K562 (cell line): ENCODE data around the gene MTERF2. TPM values are rescaled to one million over a fixed set of nuclear protein-coding genes. Genes with fewer than 3 reads are reported as not detected.

ENCODE experiments used
- ARNT ChIP-seq, 2 experiments: fragments of 450-650 bp; IDR thresholded peaks; 2 replicates each; pipeline ENCODE4 v1.6.1; 2016; ENCODE audit warnings: mild to moderate bottlenecking in 1 of 2
- ATF1 ChIP-seq, 2 experiments: fragments of 450-650 bp in 1 of 2; IDR thresholded peaks; 2 replicates each; pipeline ENCODE4 v1.6.1; 2016; ENCODE audit warnings: missing compliant biosample characterization in 1 of 2, missing genetic modification characterization in 1 of 2
- ETS2 ChIP-seq: IDR thresholded peaks from 2 replicates; pipeline ENCODE4 v1.6.1; 2016; ENCODE audit warnings: borderline replicate concordance, missing genetic modification characterization, mild to moderate bottlenecking, moderate library complexity, missing compliant biosample characterization; ENCODE audit not compliant: poor library complexity, severe bottlenecking
- GABPA ChIP-seq: fragments of 200-800 bp; sonication (Bioruptor generic); conservative IDR thresholded peaks from 2 replicates; pipeline ENCODE4 v1.6.1; 2016; ENCODE audit warnings: low read depth, missing genetic modification characterization, missing compliant biosample characterization
- MXI1 ChIP-seq: IDR thresholded peaks from 2 replicates; pipeline ENCODE4 v1.6.1; 2011; ENCODE audit warnings: low read depth, mild to moderate bottlenecking, improper control_type of control experiment, low read length
- NR1H2 ChIP-seq: sonication (generic); formaldehyde crosslinking; IDR thresholded peaks from 2 replicates; pipeline ENCODE4 v1.4.0; 2020; ENCODE audit warnings: mild to moderate bottlenecking, missing genetic modification reagents
- POLR2AphosphoS5 ChIP-seq: IDR thresholded peaks from 2 replicates; pipeline ENCODE4 v1.6.1; 2011; ENCODE audit warnings: mild to moderate bottlenecking, low read depth, low read length, moderate library complexity; ENCODE audit not compliant: control insufficient read depth, insufficient read depth
- RBM14 ChIP-seq: fragments of 200-400 bp; formaldehyde crosslinking; IDR thresholded peaks from 2 replicates; pipeline ENCODE4 v1.6.1; 2018; ENCODE audit warnings: low read depth, mild to moderate bottlenecking, low read length, moderate library complexity, borderline replicate concordance; ENCODE audit not compliant: insufficient read depth
- SAP30 ChIP-seq: fragments of 200-600 bp; sonication (generic); IDR thresholded peaks from 2 replicates; pipeline ENCODE4 v1.6.1; 2012; ENCODE audit warnings: borderline replicate concordance, low read depth, mild to moderate bottlenecking, moderate library complexity, low read length, control low read depth, inconsistent platforms; ENCODE audit not compliant: insufficient read depth, poor library complexity, severe bottlenecking
- SMAD2 ChIP-seq: fragments of 150-350 bp; IDR thresholded peaks from 2 replicates; pipeline ENCODE4 v1.6.1; 2014; ENCODE audit warnings: low read depth, mild to moderate bottlenecking, low read length
- SOX6 ChIP-seq: fragments of 450-650 bp; IDR thresholded peaks from 2 replicates; pipeline ENCODE4 v1.6.1; 2014; ENCODE audit warnings: mild to moderate bottlenecking
- SREBF2 ChIP-seq: sonication (generic); formaldehyde crosslinking; IDR thresholded peaks from 2 replicates; pipeline ENCODE4 v1.4.0; 2020; ENCODE audit warnings: mild to moderate bottlenecking, missing genetic modification reagents
- SRSF3 ChIP-seq: fragments of 200-400 bp; formaldehyde crosslinking; IDR thresholded peaks from 2 replicates; pipeline ENCODE4 v1.6.1; 2016; ENCODE audit warnings: mild to moderate bottlenecking, low read length, moderate library complexity; ENCODE audit not compliant: insufficient read depth
- TCFL5 ChIP-seq: fragments of 250-450 bp; sonication (Bioruptor Pico); conservative IDR thresholded peaks from 2 replicates; pipeline ENCODE4 v1.6.1; 2021; ENCODE audit warnings: mild to moderate bottlenecking, moderate library complexity, matching md5 sums
- ZBTB33 ChIP-seq: sonication (generic); formaldehyde crosslinking; IDR thresholded peaks from 2 replicates; pipeline ENCODE4 v1.8.1; 2023; ENCODE audit warnings: mild to moderate bottlenecking, missing genetic modification reagents
- ZFPM2 ChIP-seq: fragments of 250-450 bp; sonication (Bioruptor Pico); IDR thresholded peaks from 2 replicates; pipeline ENCODE4 v1.5.1; 2022; ENCODE audit warnings: mild to moderate bottlenecking
- ZNF134 ChIP-seq: fragments of 250-450 bp; sonication (Bioruptor Pico); conservative IDR thresholded peaks from 2 replicates; pipeline ENCODE4 v1.4.0; 2020
- ZNF232 ChIP-seq: sonication (generic); formaldehyde crosslinking; IDR thresholded peaks from 2 replicates; pipeline ENCODE4 v1.8.0; 2022; ENCODE audit warnings: mild to moderate bottlenecking, missing genetic modification reagents
- ZNF41 ChIP-seq: fragments of 250-450 bp; sonication (Bioruptor Pico); conservative IDR thresholded peaks from 2 replicates; pipeline ENCODE4 v1.4.0; 2020; ENCODE audit warnings: mild to moderate bottlenecking
- ZNF507 ChIP-seq: conservative IDR thresholded peaks from 2 replicates; pipeline ENCODE4 v1.6.1; 2017; ENCODE audit warnings: missing genetic modification characterization, missing compliant biosample characterization
- ZNF76 ChIP-seq: fragments of 250-450 bp; sonication (Bioruptor Pico); IDR thresholded peaks from 2 replicates; pipeline ENCODE4 v1.4.0; 2020; ENCODE audit warnings: mild to moderate bottlenecking, moderate library complexity, borderline replicate concordance
- polyA plus RNA-seq, 8 experiments: library from polyadenylated mRNA; depleted of rRNA in 4 of 8; stranded (reverse) in 5 of 8; unstranded in 3 of 8; fragments of >200 nt; fragmentation: Nextera tagmentation in 2 of 8; fragmentation: Illumina TruSeq in 1 of 8; extraction: Ambion mirVana in 2 of 8; extraction: Trizol in 1 of 8; gene quantifications; 2 replicates each; pipeline versions ENCODE4 v1.2.1 to v1.2.3, GENCODE V29; 2011 to 2014; ENCODE audit warnings: inconsistent platforms in 1 of 8, missing spikeins in 1 of 8
- total RNA-seq, 7 experiments: library from RNA; depleted of rRNA in 6 of 7; stranded (reverse); fragments of >200 nt in 6 of 7; fragmentation: Illumina TruSeq in 2 of 7; extraction: Trizol in 2 of 7; gene quantifications; 2 replicates each; pipeline versions ENCODE4 v1.2.1 to v1.2.3, GENCODE V29; 2011 to 2021; ENCODE audit warnings: low replicate concordance in 1 of 7
- TF ChIP-seq, protein P1 (sequence below): fragments of 450-650 bp; IDR thresholded peaks from 2 replicates; pipeline ENCODE4 v1.6.1; 2016; ENCODE audit warnings: antibody characterized with exemption
- TF ChIP-seq, protein P2 (sequence below): fragments of 450-650 bp; IDR thresholded peaks from 2 replicates; pipeline ENCODE4 v1.7.0; 2016; ENCODE audit warnings: borderline replicate concordance

Gene MTERF2
- total and polyA plus RNA-seq, 9 of the 15 experiments (the other 6 are each of a cell fraction or from before 2014, with no cell fraction given): 10.0 to 63.2 (median 33.2) TPM

DNA sequence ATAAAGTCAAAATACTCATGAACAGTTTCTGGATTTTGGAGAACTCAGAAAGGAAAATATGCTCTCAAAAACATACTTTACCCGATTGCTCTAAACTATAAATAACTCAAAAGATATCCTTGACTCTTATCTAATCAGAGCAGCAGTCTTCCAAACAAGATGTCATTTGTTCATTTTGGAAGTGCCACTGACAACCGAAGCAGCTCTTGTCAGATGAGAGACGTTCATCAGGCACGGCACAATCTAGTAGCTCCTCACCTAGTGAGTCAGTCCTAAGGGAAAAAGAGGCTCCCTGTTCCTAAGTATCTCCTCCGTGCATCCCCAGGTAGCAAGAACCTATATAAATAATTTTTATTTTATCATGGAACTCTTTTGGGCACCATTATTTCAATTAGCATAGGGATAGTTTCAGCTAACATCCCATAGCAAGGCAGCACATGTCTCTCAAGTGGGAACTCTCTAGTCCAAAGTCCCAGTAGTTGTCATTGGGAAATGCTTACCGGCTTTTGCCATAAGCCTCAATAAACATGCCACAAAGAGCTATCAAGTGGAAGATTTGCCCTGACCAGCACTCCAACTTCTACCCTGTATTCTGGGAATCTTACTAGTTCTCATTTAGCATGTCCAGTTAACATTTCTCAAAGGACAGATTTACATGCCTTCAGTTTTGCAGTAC is 45.3 kb downstream of the MTERF2 start (continued):
- TF ChIP-seq ZFPM2 (no peak), ZNF134 (peak; percentile 55; the same call in 1 of the 2 replicates), ZBTB33 (CRISPR knock-in tag) (no peak), SREBF2 (CRISPR knock-in tag) (no peak), RBM14 (no peak), ZNF41 (CRISPR knock-in tag) (no peak), ARNT (IDR thresholded peaks at IDR 0.05) (no peak), ZNF507 (no peak), SOX6 (peak; percentile 83; the same call in 1 of the 2 replicates), SAP30 (no peak), ZNF232 (no peak), ATF1 (CRISPR knock-in tag; IDR thresholded peaks at IDR 0.05) (no peak), ATF1 (tag; IDR thresholded peaks at IDR 0.05) (no peak), POLR2AphosphoS5 (0 out of 2 replicates have a peak, but pooled peaks have one; percentile 25), SMAD2 (no peak), ETS2 (tag) (no peak), GABPA (no peak), NR1H2 (CRISPR knock-in tag) (no peak), ZNF76 (CRISPR knock-in tag) (no peak), TCFL5 (CRISPR knock-in tag) (no peak), MXI1 (no peak), SRSF3 (no peak)
- TF ChIP-seq, protein P1, sequence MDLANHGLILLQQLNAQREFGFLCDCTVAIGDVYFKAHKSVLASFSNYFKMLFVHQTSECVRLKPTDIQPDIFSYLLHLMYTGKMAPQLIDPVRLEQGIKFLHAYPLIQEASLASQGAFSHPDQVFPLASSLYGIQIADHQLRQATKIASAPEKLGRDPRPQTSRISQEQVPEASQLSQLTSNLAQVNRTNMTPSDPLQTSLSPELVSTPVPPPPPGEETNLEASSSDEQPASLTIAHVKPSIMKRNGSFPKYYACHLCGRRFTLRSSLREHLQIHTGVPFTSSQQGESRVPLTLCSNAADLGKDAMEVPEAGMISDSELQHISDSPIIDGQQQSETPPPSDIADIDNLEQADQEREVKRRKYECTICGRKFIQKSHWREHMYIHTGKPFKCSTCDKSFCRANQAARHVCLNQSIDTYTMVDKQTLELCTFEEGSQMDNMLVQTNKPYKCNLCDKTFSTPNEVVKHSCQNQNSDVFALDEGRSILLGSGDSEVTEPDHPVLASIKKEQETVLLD: no peak
- TF ChIP-seq, protein P2, sequence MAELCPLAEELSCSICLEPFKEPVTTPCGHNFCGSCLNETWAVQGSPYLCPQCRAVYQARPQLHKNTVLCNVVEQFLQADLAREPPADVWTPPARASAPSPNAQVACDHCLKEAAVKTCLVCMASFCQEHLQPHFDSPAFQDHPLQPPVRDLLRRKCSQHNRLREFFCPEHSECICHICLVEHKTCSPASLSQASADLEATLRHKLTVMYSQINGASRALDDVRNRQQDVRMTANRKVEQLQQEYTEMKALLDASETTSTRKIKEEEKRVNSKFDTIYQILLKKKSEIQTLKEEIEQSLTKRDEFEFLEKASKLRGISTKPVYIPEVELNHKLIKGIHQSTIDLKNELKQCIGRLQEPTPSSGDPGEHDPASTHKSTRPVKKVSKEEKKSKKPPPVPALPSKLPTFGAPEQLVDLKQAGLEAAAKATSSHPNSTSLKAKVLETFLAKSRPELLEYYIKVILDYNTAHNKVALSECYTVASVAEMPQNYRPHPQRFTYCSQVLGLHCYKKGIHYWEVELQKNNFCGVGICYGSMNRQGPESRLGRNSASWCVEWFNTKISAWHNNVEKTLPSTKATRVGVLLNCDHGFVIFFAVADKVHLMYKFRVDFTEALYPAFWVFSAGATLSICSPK: no peak
